Hindlimb muscle (tissue), 1 donor: ENCODE results near the gene PUM2. TPM values are rescaled to one million over a fixed set of nuclear protein-coding genes. Genes with fewer than 3 reads are reported as not detected.

Experiments used
- DNase-seq: peaks from one replicate; pipeline ENCODE4 v3.0.0-alpha.2; 2013
- polyA plus RNA-seq: library from polyadenylated mRNA; unstranded; fragments of 120-200 nt; gene quantifications from one replicate; pipeline ENCODE4 v1.2.1, GENCODE V29; 2013; ENCODE audit not compliant: insufficient read length

The PUM2 gene
- polyA plus RNA-seq, 1 donor, result 59.7 TPM

DNA sequence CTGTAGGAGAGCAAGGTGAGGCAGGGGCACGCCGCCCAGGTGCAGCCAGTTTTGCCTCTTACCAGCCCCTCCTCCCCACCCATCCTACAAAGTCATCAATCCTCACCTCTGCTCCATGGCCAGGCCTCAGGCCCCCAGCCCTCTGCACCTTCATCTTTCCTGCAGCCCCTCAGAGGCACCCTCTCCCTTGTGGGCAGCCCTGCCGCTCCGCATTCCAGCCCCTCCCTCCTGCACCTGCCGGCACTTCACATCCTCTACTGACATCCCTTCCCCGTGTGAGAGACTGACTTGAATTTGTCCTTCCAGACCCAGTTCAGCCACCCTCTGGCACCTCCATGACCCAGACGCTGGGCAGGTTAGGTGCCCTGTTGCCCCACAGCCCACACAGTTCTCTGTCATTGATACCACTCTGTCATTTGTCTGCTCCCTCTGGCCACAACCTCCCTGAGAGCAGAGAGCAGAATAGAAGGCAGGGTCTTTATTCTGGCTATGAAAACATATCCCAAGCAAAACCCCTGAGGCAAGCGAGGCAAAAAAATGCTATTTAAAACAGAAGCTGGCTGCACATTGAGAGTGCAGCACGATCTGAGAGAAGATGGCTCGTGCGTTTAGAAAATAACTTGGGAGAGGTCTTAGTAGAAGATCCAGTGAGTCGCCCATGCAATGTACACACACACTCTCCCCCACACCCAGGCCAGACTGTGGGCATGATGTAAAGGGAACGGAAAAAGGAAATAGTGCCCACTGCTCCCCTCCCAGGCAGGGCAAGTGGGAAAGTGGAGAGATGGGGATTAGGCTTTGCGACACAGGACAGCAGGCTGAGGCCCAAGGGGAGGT is 151.6 kb downstream of the PUM2 start:
- no peak for DNase-seq

Other genes with a start within 250 kb of the PUM2 start
- gene SDC1, start 125.7 kb downstream of the PUM2 start, polyA plus RNA-seq, result 6.8 TPM
- gene RHOB, start 96.2 kb upstream of the PUM2 start, polyA plus RNA-seq, result 132 TPM